Bone marrow (tissue), 2 donors: ENCODE data around the gene SMG7.
A peak's percentile ranks its signal among the peaks of the same experiment; 100 is the strongest.

Experiments used
- DNase-seq, 2 donors: peaks; one replicate each; lab custom pipeline; 2025; lab: John Stamatoyannopoulos, UW

The SMG7 gene

DNA sequence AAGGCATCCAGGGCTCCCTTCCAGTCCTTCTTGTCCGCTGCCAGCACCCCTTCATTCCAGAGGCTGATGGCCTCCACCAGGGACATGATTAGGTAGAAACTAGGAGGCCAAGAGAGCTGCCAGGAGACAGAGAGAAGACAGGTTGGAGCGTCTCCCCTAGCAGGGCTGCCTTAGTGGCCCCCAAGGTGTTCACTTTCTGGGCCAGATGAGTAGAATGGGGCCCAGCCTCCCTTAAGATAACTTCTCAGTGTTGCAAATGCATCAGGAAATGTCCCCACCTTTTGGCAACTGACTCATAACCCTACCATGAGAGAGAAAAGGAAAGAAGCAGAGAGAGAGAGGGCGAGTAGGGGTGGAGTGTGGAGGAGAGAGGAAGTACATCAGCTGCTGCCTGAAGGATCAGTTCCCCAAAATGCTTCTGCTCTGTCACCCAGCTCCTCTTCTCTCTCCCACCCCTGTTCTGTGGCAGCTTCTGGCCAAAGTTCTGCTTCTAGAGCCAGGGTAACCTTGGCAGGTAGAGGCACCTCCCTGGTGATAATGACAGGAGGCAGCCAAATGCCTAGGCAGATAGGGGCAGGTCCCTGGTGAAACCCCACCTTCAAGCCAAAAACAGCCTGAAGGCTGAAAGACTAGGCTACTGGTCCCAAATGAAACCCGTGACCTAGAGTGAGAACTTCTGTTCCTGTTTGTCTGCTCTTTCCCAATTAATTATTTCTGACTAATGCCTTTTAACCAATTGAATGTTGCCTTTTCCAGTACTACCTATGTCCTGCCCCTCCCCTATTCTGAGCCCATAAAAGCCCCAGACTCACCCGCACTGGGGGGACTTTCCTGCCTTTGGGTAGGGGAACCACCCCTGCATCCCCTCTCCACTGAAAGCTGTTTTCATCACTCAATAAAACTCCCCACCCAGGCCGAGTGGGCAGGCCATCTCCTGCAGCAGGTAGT, 118.2 kb downstream of the SMG7 start, which contains the start of gene NCF2:
TSS of gene NCF2 (minus strand) at position 216 of the 948 bp plus-strand sequence. CDS start at position 86, 130 bp downstream.
- peak; percentile 76 to 99 for DNase-seq

DNA sequence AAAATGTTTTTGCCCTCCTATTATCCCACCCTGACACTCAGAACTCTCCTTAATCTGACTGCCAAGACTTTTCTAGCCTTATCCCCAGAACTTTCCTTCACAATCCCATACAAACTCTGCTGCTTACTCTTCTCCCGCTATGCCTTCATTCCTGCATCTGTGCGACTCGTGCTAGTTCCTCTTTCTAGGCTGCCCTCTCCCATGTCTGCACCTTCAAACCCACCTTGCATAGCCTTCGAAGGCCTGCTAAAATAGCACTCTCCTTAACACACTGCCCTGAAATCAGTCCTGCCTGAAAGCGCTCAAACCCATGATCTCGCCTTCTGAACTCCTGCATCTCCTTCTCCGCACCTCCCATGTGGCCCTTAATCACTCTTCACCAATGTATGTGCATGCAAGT, 120.4 kb downstream of the SMG7 start:
- no peak for DNase-seq

DNA sequence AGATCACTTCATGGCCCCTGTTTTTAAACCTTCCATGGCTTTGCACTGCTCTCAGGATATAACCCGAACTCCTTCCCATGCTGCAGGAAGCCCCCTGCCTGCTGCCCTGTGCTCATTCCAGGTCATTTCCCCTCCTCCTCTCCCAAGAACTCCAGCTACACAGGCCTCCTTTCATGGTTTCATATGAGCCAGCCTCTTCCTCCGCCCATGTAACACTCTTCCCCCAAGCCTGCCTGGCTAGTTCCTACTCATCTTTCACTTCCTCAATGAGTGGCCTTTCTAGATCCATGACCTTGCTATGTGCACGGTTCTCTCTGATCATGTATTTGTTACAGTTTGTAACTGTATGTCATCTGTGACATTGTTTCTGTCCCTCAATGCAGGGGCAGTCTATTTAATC, 121.1 kb downstream of the SMG7 start:
- DNase-seq = no peak

DNA sequence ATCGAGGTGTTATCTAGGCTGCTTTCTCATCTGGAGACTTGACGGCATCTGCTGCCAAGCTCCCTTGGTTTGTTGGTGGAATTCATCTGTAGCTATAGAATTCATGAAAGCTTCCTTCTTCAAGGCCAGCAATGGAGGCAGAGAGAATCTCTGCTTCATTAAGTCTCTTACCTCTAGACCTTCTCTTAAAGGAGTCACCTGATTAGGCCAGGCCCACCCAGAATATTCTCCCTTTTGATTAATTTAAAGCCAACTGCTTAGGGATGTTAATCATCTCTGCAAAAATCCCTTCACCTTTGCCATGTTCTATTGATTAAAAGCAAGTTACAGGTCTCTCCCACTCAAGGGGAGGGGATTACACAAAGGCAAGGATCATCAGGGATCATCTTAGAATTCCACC, 123.2 kb downstream of the SMG7 start:
- DNase-seq = no peak

DNA sequence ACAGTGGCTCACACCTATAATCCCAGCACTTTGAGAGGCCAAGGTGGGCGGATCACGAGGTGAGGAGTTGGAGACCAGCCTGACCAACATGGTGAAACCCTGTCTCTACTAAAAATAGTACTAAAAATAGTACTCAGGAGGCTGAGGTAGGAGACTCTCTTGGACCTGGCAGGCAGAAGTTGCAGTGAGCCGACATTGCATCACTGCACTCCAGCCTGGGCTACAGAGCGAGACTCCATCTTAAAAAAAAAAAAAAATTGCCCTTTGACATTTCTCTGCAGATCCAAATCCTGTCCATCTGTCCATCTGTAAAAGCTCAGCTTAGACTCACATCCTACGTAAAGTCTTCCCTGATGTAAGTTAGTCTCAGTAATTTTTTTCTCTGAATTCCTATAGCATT, 124.2 kb downstream of the SMG7 start:
- DNase-seq = no peak

DNA sequence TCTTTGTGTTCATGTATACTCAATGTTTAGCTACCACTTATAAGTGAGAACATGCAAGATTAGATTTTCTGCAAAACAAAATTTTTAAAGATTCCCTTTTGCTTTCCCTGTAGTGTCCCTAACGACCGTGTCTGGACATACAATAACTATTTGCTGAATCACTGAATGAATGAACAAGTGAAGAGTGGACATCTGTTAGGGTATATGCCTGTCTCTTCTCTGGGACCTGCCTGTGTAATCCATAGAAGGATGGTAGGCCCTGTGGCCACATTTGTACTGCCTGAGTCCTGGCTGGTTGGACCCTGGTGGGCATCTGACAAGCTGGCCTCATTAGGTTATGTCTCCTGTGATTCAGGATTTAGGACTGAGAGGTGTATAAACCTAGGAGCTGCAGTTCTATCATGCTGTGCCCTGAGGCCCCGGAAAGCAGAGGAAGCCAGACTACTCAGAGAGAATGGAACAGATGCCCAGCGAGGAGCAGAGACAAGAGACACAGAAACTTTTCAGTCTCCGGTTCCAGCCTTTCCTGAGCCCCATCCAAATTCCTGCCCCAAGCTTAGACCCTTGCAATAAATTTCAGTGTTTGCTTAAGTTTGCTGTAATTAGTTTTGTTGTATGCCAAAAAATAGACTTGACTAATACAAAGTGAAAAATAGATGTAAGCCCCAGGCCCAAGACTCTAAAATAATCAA, 125.5 kb downstream of the SMG7 start:
- DNase-seq = no peak

DNA sequence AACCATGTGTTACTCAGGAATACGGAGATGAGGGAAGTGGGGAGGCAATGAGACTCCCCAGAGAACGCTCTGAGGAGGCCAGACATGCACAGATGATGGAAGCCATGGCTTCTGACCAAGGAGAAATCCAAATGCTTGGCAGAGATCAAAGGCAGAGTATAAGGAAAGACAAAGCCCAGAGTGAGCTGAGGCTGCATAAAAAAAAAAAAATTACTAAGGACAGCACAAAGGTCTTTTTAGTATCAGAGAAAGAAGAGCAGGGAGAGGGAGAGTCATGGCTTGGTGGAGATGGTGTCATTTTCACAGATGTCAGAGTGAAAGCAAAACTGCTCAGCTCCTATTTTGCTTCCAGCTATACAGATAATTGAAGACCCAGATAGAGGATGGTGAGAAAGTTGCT, 126.1 kb downstream of the SMG7 start:
- peak in 1 of 2 donors; percentile 65 for DNase-seq

DNA sequence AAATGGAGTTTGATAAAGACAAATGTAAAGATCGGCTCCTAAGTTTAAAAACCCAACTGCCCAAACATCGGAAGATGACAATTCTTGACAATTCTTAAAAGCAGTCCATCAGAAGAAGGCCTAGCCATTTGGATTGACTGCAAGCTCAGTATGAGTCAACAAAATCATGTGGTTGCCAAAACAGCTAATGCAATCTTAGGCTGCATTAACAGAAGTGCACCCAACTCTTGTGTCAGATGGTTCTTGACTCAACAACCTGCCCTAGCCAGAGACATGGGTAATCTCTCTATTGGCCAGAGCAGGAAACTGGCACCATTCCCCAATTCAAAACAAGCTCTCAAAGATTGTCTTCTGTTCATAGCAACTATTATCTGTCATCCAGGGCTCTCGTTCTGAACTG, 127.8 kb downstream of the SMG7 start:
- DNase-seq = no peak

DNA sequence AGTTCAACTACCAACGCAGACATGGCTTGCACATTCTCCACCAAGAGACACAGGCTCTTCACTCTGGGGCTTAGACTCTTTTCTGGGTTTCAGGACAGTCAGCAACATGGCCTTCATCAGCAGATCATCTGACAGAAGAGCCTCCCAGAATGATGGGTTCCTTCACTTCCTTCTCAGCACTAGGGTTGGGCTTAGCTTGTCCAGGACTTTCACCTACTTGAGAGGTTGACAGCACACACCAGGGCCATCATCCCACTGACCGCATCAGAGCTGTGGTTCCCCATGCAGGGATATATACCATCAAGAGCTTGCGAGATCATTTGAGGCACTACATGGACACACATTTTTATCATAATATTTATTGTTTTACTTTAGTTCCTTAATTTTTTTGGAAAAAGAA, 128.3 kb downstream of the SMG7 start:
- no peak for DNase-seq

DNA sequence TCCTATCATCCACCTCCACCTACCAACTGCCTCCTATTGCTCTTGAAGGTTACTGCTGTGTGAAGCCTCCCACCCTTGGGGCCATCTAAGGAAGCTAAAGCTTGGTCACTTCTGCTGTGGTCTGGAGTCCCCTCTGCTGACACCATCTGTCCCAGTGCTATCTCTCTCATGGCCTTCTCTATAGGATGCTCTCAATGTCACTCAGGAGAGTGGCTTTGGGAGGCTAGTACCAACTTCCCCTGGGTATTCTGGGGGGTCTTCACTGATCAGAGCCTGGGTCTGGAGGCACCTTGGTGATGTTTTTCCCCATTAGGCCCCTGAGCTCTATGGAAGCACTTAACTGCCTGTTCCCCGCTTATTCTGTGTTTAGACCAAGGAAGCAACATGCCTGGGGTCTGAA, 130.2 kb downstream of the SMG7 start:
- DNase-seq = no peak
